Mesothelial cell of epicardium (in vitro differentiated cells): ENCODE measurements around the gene TM4SF4. TPM values are rescaled to one million over a fixed set of nuclear protein-coding genes. Genes with fewer than 3 reads are reported as not detected.

Experiments
- DNase-seq, 2 experiments: peaks; one replicate each; pipeline ENCODE4 v3.0.0; 2021; ENCODE audit warnings: low spot score in 2 of 2; ENCODE audit not compliant: unreplicated experiment in 2 of 2
- H3K27ac Mint-ChIP-seq: 2 replicates; pipeline ENCODE4 v1.8.0; 2021; ENCODE audit warnings: mixed read lengths
- H3K27me3 Mint-ChIP-seq: 2 replicates; pipeline ENCODE4 v1.8.0; 2021; ENCODE audit warnings: low read depth, mixed read lengths
- H3K36me3 Mint-ChIP-seq: 2 replicates; pipeline ENCODE4 v1.8.0; 2021; ENCODE audit warnings: mixed read lengths
- H3K4me1 Mint-ChIP-seq: 2 replicates; pipeline ENCODE4 v1.8.0; 2021; ENCODE audit warnings: mixed read lengths
- H3K4me3 Mint-ChIP-seq: 2 replicates; pipeline ENCODE4 v1.8.0; 2021; ENCODE audit warnings: mild to moderate bottlenecking, moderate library complexity, mixed read lengths
- H3K9me3 Mint-ChIP-seq: 2 replicates; pipeline ENCODE4 v1.8.0; 2021; ENCODE audit warnings: mixed read lengths
- total RNA-seq: library from RNA; stranded (reverse); gene quantifications from 3 replicates; pipeline ENCODE4 v1.2.1, GENCODE V29; 2021
- TF ChIP-seq, protein P1 (sequence below): fragments of 200-600 bp; sonication (generic); IDR thresholded peaks from one replicate; pipeline ENCODE4 v1.5.0; 2021; ENCODE audit warnings: antibody characterized with exemption; ENCODE audit not compliant: unreplicated experiment

Gene TM4SF4
- total RNA-seq, 1 donor from 2014 or later = 0.34 TPM

DNA sequence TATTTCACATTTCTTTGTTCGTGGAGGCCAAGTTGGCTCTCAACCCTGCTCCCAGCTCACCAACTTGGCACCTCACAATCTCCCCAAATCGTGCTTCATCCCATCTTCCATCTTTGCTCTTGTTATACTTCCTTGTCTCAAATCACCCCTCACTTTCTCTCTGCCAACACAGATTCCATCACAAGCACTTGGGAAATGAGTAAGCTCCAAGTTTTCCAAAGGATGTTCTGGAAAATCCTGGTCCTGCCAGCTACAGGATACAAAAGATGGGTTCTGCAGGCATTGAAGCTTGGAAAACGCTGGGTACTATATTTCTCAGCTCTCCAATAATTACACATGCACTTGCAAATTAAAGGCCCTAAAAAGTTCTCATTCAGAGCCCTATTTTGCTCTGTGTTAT lies 4.1 kb upstream of the TM4SF4 start:
- no peaks in the 10 kb centered on the region for H3K36me3 Mint-ChIP-seq
- no peak overlapping the region for H3K27ac Mint-ChIP-seq
- no peaks in the 10 kb centered on the region for H3K27me3 Mint-ChIP-seq
- DNase-seq = no peak
- H3K4me1 Mint-ChIP-seq = peaks cover 65% of the 10 kb centered on the region
- TF ChIP-seq, protein P1, sequence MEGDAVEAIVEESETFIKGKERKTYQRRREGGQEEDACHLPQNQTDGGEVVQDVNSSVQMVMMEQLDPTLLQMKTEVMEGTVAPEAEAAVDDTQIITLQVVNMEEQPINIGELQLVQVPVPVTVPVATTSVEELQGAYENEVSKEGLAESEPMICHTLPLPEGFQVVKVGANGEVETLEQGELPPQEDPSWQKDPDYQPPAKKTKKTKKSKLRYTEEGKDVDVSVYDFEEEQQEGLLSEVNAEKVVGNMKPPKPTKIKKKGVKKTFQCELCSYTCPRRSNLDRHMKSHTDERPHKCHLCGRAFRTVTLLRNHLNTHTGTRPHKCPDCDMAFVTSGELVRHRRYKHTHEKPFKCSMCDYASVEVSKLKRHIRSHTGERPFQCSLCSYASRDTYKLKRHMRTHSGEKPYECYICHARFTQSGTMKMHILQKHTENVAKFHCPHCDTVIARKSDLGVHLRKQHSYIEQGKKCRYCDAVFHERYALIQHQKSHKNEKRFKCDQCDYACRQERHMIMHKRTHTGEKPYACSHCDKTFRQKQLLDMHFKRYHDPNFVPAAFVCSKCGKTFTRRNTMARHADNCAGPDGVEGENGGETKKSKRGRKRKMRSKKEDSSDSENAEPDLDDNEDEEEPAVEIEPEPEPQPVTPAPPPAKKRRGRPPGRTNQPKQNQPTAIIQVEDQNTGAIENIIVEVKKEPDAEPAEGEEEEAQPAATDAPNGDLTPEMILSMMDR = no peak
- H3K9me3 Mint-ChIP-seq = no peaks in the 10 kb centered on the region
- H3K4me3 Mint-ChIP-seq = no peak overlapping the region

DNA sequence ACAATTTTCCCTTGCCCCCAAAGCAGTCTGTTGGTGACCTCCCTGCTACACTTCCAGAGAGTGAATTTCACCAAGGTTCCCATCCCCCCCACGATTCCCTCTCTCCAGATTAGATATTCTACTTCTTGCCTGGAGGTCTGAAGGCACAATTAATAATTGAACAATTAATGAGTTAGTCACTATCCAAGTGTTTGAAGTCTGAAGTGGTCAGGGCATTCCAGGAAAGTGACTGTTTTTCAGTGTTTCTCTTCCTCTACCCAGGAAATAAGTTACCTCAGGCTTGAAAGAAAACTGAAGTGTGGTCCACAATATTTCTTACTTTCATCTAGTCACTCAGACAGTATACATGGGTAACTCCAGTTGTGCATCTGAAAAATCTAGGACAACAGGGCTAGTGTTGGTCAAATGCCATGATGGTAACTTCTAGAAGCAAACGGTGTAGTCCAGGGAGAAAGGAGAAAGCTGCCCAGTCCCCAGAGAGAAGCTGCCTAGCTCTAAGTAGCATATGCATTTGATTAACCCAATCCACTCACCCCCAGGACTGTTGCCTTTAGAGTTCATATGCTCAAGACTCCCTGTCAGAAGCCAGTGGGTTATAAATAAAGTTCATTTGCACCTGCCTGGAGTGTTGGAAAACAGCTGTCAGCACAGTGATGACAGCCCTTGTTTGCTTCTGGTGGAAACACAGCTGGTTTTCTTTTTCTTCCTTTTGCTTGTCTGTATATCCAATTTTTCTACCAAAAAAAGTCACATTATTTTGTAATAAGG lies 2.3 kb upstream of the TM4SF4 start:
- Mint-ChIP-seq H3K4me3 (no peak overlapping the region), H3K27me3 (no peaks in the 10 kb centered on the region), H3K4me1 (peaks cover 53% of the 10 kb centered on the region), H3K27ac (peak overlapping the region; percentile 66), H3K9me3 (no peaks in the 10 kb centered on the region), H3K36me3 (no peaks in the 10 kb centered on the region)
- no peak for DNase-seq
- TF ChIP-seq, protein P1 = no peak

DNA sequence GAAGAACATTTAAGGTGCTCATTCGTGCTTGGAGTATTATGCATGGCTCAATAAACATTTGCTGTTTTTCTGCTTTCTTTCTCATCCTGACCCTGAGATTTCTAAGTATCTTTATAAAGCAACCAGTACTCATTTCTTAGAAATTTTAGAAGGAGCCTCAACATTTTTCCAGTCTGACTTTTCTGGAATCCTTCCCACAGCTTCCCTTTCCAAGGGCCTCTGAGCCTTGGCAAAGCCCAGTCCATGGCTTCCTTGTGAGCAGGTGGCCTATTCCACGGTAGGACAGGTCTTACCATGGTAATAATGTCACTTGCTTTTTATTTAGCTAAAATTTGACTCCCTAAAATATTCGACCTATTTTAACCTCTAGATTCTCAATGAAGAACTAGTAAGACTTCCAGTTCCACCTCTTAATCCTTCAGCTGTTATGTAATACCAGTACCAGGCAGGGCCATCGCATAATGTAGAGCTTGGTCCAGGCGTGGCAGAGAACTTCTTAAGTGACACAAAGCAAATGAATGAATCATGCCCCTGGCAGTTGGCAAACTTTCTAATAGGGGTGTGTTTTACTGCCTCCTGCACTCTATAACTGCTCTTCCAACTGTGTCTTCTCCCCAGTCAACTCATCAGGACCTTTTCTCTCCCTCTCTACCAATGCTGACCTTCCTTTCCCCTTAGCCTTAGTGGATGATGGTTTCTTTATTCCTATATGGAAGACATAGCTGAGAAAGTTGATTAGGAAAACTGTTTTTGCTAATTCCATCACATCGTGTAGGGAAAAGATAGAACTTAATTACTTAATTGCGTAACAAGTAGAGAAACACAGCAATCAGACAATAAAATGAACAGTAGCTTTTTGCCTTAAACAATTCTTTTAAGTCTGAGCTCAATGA lies 894 bp upstream of the TM4SF4 start:
- Mint-ChIP-seq H3K36me3 (no peaks in the 10 kb centered on the region), H3K4me3 (no peak overlapping the region), H3K4me1 (peaks cover 45% of the 10 kb centered on the region), H3K27ac (peak overlapping the region; percentile 75), H3K9me3 (no peaks in the 10 kb centered on the region), H3K27me3 (no peaks in the 10 kb centered on the region)
- DNase-seq = no peak
- TF ChIP-seq, protein P1 = no peak

DNA sequence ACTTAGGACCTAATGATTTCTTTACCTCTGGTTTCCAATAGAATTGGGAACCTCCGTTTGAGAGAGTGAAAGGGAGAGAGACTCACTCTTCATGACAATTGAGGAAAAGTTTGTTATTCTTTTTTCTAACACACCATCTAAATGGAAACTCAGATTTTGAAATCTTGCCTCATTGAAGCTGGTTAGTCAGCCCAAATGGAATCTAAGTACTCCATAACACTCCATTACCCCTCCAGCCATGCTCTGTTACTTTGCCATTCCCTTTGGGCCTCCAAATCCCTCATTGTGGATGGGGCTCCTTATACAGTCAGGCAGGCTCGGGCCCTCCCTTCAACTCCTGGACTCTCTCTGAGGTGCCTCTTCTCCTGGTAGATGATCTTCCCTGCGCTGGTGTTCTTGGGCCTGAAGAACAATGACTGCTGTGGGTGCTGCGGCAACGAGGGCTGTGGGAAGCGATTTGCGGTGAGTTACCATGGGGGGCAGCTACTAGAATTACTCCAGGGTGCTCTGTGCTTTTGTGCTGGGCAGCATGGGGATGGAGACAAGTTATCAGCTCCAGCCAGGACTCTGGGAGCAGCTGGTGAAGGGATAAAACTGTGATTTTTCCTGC lies 1.1 kb downstream of the TM4SF4 start:
- H3K27ac Mint-ChIP-seq = no peak overlapping the region
- TF ChIP-seq, protein P1 = no peak
- H3K4me1 Mint-ChIP-seq = peaks cover 54% of the 10 kb centered on the region

DNA sequence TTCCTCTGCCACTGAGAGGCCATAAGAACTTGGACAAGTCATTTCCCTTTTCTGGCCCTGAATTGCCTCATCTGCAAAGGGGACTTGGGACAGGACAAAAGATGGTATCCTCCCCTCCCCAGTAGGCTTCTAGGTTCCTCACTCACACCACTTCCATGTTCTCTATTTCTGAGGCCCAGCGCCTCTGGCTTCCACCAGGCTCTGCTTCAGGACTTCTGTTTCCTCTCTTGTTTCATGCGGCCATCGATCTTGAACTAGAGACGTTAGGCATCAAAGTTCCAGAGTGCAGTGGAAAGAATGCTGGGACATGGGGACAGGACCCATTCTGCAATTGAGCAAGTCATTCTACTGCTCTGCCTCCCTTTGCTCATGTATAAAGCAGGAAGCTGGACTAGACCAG lies 1.7 kb downstream of the TM4SF4 start:
- TF ChIP-seq, protein P1 = no peak
- DNase-seq = no peak
- no peaks in the 10 kb centered on the region for H3K36me3 Mint-ChIP-seq
- no peaks in the 10 kb centered on the region for H3K9me3 Mint-ChIP-seq
- no peaks in the 10 kb centered on the region for H3K27me3 Mint-ChIP-seq
- peaks cover 53% of the 10 kb centered on the region for H3K4me1 Mint-ChIP-seq
- H3K4me3 Mint-ChIP-seq = no peak overlapping the region
- H3K27ac Mint-ChIP-seq = no peak overlapping the region

More for the DNA sequence above, 1.1 kb downstream of the TM4SF4 start:
- no peak for DNase-seq
- Mint-ChIP-seq H3K4me3 (no peak overlapping the region), H3K36me3 (no peaks in the 10 kb centered on the region), H3K27me3 (no peaks in the 10 kb centered on the region), H3K9me3 (no peaks in the 10 kb centered on the region)
